ENCODE measurements around the gene CFAP77. TPM values are rescaled to one million over a fixed set of nuclear protein-coding genes. Genes with fewer than 3 reads are reported as not detected.

The CFAP77 gene
- polyA plus RNA-seq, 3 donors, result not detected

GRCh38 chr9:132506977-132507669, 97.1 kb downstream of the CFAP77 start:
- Mint-ChIP-seq H3K9me3 (no peaks in the 10 kb centered on the region), H3K27ac (peak overlapping the region in 1 of 7 donors; percentile 11), H3K4me1 (peaks cover 15% of the 10 kb centered on the region), H3K36me3 (no peaks in the 10 kb centered on the region), H3K27me3 (ENCODE audit: low read depth in 3 of 3) (peaks cover 15 to 25% (median 17%) of the 10 kb centered on the region in 3 donors), H3K4me3 (peak overlapping the region in 1 of 2 donors; percentile 37)
- no peaks in the 10 kb centered on the region for H3K9me3 ChIP-seq (replicated peaks in 1 of 2; ENCODE audit: control insufficient read depth in 1 of 2, insufficient read depth in 1 of 2, low read length in 2 of 2)
- no peak overlapping the region for H3K4me3 ChIP-seq (replicated peaks in 1 of 3; ENCODE audit: low read depth in 2 of 3, low read length in 3 of 3)
- peak; percentile 20 to 37 (median 24) for DNase-seq
- H3K36me3 ChIP-seq (replicated peaks in 1 of 2; ENCODE audit: control insufficient read depth in 1 of 2, insufficient read depth in 2 of 2, low read length in 2 of 2), result no peaks in the 10 kb centered on the region
- peak overlapping the region; percentile 37 for H3K4me2 ChIP-seq (replicated peaks; ENCODE audit: extremely low read depth, low read length, poor library complexity, severe bottlenecking)
- TF ChIP-seq, protein P1, sequence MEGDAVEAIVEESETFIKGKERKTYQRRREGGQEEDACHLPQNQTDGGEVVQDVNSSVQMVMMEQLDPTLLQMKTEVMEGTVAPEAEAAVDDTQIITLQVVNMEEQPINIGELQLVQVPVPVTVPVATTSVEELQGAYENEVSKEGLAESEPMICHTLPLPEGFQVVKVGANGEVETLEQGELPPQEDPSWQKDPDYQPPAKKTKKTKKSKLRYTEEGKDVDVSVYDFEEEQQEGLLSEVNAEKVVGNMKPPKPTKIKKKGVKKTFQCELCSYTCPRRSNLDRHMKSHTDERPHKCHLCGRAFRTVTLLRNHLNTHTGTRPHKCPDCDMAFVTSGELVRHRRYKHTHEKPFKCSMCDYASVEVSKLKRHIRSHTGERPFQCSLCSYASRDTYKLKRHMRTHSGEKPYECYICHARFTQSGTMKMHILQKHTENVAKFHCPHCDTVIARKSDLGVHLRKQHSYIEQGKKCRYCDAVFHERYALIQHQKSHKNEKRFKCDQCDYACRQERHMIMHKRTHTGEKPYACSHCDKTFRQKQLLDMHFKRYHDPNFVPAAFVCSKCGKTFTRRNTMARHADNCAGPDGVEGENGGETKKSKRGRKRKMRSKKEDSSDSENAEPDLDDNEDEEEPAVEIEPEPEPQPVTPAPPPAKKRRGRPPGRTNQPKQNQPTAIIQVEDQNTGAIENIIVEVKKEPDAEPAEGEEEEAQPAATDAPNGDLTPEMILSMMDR (IDR thresholded peaks at IDR 0.05), result no peak
- H3K27ac ChIP-seq (ENCODE audit: low read depth in 1 of 2, low read length in 2 of 2), result no peak overlapping the region
- 7% methylated on average over 9 of the region's 9 CpGs for WGBS (ENCODE audit: insufficient coverage)
- no peaks in the 10 kb centered on the region for H3K79me2 ChIP-seq (ENCODE audit: insufficient read depth, low read length)
- no peak overlapping the region for H3K9ac ChIP-seq (ENCODE audit: insufficient read depth, low read length, poor library complexity, severe bottlenecking)
- H3K4me1 ChIP-seq (ENCODE audit: control insufficient read depth in 1 of 2, insufficient read depth in 2 of 2, low read length in 2 of 2), result peaks cover 13 to 14% of the 10 kb centered on the region in 2 donors
- intact Hi-C loops (cut with micrococcal nuclease), result loop anchor here in 1 of 2 donors (1.0 kb wide), 1 partner anchor 293 kb away; no protein-coding TSS in a partner anchor
- H2AFZ ChIP-seq (ENCODE audit: insufficient read depth, low read depth, low read length, poor library complexity, severe bottlenecking), result no peak overlapping the region
- H4K20me1 ChIP-seq (ENCODE audit: insufficient read depth, low read length), result no peaks in the 10 kb centered on the region
- peaks cover 0 to 7% of the 10 kb centered on the region in 2 donors for H3K27me3 ChIP-seq (ENCODE audit: control insufficient read depth in 2 of 2, insufficient read depth in 2 of 2, low read length in 2 of 2)

DNA sequence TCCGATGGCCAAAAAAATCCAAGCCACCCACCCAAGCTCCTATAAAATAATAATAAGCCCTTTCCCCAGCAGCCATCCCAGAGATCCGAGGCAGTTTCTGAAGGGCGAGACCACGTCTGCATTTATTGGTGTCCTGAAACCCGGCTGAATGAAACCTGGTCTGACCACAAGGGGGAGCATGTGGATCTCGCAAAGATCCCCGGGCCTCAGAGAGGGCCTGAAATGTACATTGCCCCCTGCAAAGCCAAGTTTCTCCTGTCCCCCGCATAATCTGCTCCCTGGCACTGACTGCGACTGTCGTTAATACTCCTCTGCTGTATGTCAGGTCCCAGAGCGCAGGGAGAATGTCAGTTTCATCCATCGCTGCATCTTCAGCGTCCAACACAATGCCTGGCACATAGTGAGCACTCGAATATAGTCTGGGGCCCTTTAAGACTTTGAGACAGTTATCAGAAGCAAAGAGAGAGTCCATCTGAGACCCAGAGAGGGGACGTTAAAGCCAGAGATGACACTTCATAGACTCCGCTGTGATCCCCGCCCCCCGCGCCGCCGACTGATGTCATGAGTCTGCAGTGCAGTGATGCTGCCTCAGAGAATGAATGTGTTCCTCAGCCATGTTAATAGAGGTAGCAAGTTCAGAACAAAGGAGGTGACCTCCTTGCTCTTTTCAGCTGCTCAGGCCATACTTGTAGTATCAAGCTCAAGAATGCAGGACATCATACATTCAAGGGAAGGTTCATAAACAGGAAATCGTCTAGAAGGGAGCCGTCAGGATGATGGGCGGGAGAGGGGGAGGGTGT, 97.9 kb downstream of the CFAP77 start:
- TF ChIP-seq, protein P1 (IDR thresholded peaks at IDR 0.05), result peak; percentile 73
- H3K27me3 ChIP-seq (ENCODE audit: control insufficient read depth in 2 of 2, insufficient read depth in 2 of 2, low read length in 2 of 2), result peaks cover 0 to 7% of the 10 kb centered on the region in 2 donors
- H3K36me3 ChIP-seq (replicated peaks in 1 of 2; ENCODE audit: control insufficient read depth in 1 of 2, insufficient read depth in 2 of 2, low read length in 2 of 2), result no peaks in the 10 kb centered on the region
- Mint-ChIP-seq H3K27ac (no peak overlapping the region), H3K4me1 (peaks cover 15% of the 10 kb centered on the region), H3K27me3 (ENCODE audit: low read depth in 3 of 3) (peaks cover 13 to 28% (median 17%) of the 10 kb centered on the region in 3 donors), H3K4me3 (peak overlapping the region in 1 of 2 donors; percentile 26), H3K36me3 (no peaks in the 10 kb centered on the region), H3K9me3 (no peaks in the 10 kb centered on the region)
- peak; percentile 19 to 44 (median 25) for DNase-seq
- H3K4me1 ChIP-seq (ENCODE audit: control insufficient read depth in 1 of 2, insufficient read depth in 2 of 2, low read length in 2 of 2), result peaks cover 13 to 14% of the 10 kb centered on the region in 2 donors
- H3K79me2 ChIP-seq (ENCODE audit: insufficient read depth, low read length), result no peaks in the 10 kb centered on the region
- intact Hi-C loops (cut with micrococcal nuclease), result loop anchor here in 1 of 2 donors (1.0 kb wide), 1 partner anchor 292 kb away; no protein-coding TSS in a partner anchor
- no peak overlapping the region for H3K9ac ChIP-seq (ENCODE audit: insufficient read depth, low read length, poor library complexity, severe bottlenecking)
- 29% methylated on average over 17 of the region's 24 CpGs for WGBS (ENCODE audit: insufficient coverage)
- peak overlapping the region; percentile 37 for H3K4me2 ChIP-seq (replicated peaks; ENCODE audit: extremely low read depth, low read length, poor library complexity, severe bottlenecking)
- H3K9me3 ChIP-seq (replicated peaks in 1 of 2; ENCODE audit: control insufficient read depth in 1 of 2, insufficient read depth in 1 of 2, low read length in 2 of 2), result no peaks in the 10 kb centered on the region
- H2AFZ ChIP-seq (ENCODE audit: insufficient read depth, low read depth, low read length, poor library complexity, severe bottlenecking), result no peak overlapping the region
- no peak overlapping the region for H3K27ac ChIP-seq (ENCODE audit: low read depth in 1 of 2, low read length in 2 of 2)
- H4K20me1 ChIP-seq (ENCODE audit: insufficient read depth, low read length), result no peaks in the 10 kb centered on the region
- no peak overlapping the region for H3K4me3 ChIP-seq (replicated peaks in 1 of 3; ENCODE audit: low read depth in 2 of 3, low read length in 3 of 3)
